Sigmoid colon (tissue), 7 donors: ENCODE results near the gene GUCY2F. TPM values are rescaled to one million over a fixed set of nuclear protein-coding genes. Genes with fewer than 3 reads are reported as not detected.

ENCODE experiments used
- DNase-seq: peaks from one replicate; pipeline ENCODE4 v3.0.0-alpha.2; 2019
- H3K27ac ChIP-seq, 4 donors: fragments of 200-600 bp; sonication (generic); one replicate each; pipeline ENCODE4 v1.5.1; 2016 to 2019; ENCODE audit warnings: mild to moderate bottlenecking in 1 of 4
- H3K27me3 ChIP-seq, 3 donors: fragments of 200-600 bp; sonication (generic); one replicate each; pipeline ENCODE4 v1.5.1; 2019; ENCODE audit warnings: mild to moderate bottlenecking in 1 of 3
- H3K36me3 ChIP-seq, 4 donors: fragments of 200-600 bp; sonication (generic); one replicate each; pipeline ENCODE4 v1.5.1; 2016 to 2019
- H3K4me1 ChIP-seq, 4 donors: fragments of 200-600 bp; sonication (generic); one replicate each; pipeline ENCODE4 v1.5.1; 2017 to 2019
- H3K4me3 ChIP-seq, 4 donors: fragments of 200-600 bp; sonication (generic); one replicate each; pipeline ENCODE4 v1.5.1; 2017 to 2019; ENCODE audit warnings: mild to moderate bottlenecking in 2 of 4, moderate library complexity in 1 of 4
- H3K9me3 ChIP-seq, 4 donors: fragments of 200-600 bp in 3 of 4; sonication (generic) in 3 of 4; one replicate each; pipeline versions ENCODE4 v1.5.1 to v1.6.1; 2013 to 2019
- EP300 ChIP-seq, 4 donors: sonication (generic); formaldehyde crosslinking; IDR thresholded peaks; one replicate each; pipeline ENCODE4 v1.6.1; 2017; ENCODE audit warnings: antibody characterized with exemption in 4 of 4
- POLR2A ChIP-seq, 2 donors: fragments of 450-650 bp; IDR thresholded peaks; one replicate each; pipeline ENCODE4 v1.6.1; 2016; ENCODE audit warnings: antibody characterized with exemption in 2 of 2, mild to moderate bottlenecking in 2 of 2, moderate library complexity in 2 of 2
- POLR2AphosphoS5 ChIP-seq, 4 donors: sonication (generic); formaldehyde crosslinking; IDR thresholded peaks; one replicate each; pipeline ENCODE4 v1.6.1; 2017; ENCODE audit warnings: antibody characterized with exemption in 4 of 4
- WGBS, 2 donors: extraction: QIAGEN DNeasy Blood & Tissue Kit; methylation state at CpG; one replicate each; pipeline ENCODE4 v1.1.7; 2013; 5-methylcytosine and 5-hydroxymethylcytosine counted together
- intact Hi-C: fragments of 100-400 bp; cut with DNase I; formaldehyde crosslinking; loops from one replicate; pipeline ENCODE4 v1.15.1; 2023
- polyA plus RNA-seq, 3 donors: library from polyadenylated mRNA; stranded (reverse); fragments of 200-250 nt; gene quantifications; one replicate each; pipeline ENCODE4 v1.2.3, GENCODE V29; 2013
- total RNA-seq, 4 donors: library from RNA; depleted of rRNA; stranded (reverse); fragments of >200 nt; gene quantifications; one replicate each; pipeline ENCODE4 v1.1.0, GENCODE V29; 2016
- TF ChIP-seq, protein P1 (sequence below), 4 experiments: fragments of 450-650 bp in 3 of 4; fragments of 200-600 bp in 1 of 4; IDR thresholded peaks; one replicate each; pipeline ENCODE4 v1.5.1; 2016 to 2019; ENCODE audit warnings: antibody characterized with exemption in 4 of 4, mild to moderate bottlenecking in 3 of 4, moderate library complexity in 2 of 4
- donor health status: healthy with polysubstance abuse.
- donor health status: Bipolar disorder and iron deficiency.
- donor health status: healthy.

The GUCY2F gene
- total and polyA plus RNA-seq, 7 donors, result 0.28 TPM; not detected in 6

DNA sequence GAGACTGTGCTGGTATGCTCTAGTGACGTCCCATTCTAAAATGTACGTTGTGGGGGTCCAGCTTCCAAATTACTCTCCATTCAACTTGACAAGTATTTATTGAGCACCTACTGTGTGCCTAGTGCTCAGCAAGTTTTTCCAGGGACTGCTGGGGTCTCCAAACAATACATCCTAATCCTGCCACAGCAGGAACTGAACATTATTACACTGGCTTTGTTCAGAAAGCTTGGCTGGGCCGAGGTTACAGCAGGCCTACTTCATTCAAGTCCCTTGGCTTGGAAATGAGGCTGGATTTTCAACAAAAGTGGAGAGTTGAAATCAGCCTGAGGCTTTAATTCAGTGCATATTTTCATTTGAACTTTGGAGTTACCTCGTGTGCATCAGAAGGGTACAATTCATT lies 78.0 kb downstream of the GUCY2F start:
- TF ChIP-seq, protein P1, sequence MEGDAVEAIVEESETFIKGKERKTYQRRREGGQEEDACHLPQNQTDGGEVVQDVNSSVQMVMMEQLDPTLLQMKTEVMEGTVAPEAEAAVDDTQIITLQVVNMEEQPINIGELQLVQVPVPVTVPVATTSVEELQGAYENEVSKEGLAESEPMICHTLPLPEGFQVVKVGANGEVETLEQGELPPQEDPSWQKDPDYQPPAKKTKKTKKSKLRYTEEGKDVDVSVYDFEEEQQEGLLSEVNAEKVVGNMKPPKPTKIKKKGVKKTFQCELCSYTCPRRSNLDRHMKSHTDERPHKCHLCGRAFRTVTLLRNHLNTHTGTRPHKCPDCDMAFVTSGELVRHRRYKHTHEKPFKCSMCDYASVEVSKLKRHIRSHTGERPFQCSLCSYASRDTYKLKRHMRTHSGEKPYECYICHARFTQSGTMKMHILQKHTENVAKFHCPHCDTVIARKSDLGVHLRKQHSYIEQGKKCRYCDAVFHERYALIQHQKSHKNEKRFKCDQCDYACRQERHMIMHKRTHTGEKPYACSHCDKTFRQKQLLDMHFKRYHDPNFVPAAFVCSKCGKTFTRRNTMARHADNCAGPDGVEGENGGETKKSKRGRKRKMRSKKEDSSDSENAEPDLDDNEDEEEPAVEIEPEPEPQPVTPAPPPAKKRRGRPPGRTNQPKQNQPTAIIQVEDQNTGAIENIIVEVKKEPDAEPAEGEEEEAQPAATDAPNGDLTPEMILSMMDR (IDR thresholded peaks at IDR 0.05), result no peak
- no peak for TF ChIP-seq POLR2A (IDR thresholded peaks at IDR 0.05)
- TF ChIP-seq POLR2AphosphoS5 (IDR thresholded peaks at IDR 0.05), result no peak
- no peak for TF ChIP-seq EP300 (IDR thresholded peaks at IDR 0.05)
- Histone ChIP-seq H3K4me3 (no peak overlapping the region), H3K27me3 (peaks cover 0 to 6% (median 0%) of the 10 kb centered on the region in 3 donors), H3K4me1 (no peaks in the 10 kb centered on the region), H3K36me3 (no peaks in the 10 kb centered on the region), H3K9me3 (no peaks in the 10 kb centered on the region), H3K27ac (no peak overlapping the region)
- no peak for DNase-seq
- WGBS, 2 donors, result 46 to 58% methylated on average over 4 of the region's 4 CpGs
- intact Hi-C loops, result no loop called here

DNA sequence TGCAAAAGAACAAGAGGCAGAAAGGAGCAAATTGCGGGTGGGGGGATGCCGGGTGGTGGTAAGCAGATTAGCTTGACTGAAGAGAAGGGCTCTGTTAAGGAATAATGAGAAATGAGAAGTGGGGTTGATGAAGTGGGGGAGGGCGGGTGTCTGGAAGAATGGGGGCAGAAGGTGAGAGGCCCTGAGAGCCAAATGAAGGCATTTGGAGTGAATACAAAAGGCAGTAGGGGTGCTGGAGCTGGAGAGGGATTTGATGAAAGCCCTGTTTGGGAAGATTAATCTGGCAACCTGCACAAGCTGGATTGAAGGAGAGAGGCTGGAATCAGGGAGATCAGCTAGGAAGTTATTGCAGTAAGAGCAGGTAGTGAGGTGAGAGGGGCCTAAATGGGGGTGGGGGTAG lies 82.1 kb downstream of the GUCY2F start:
- H3K4me1 ChIP-seq, result no peaks in the 10 kb centered on the region
- no peaks in the 10 kb centered on the region for H3K9me3 ChIP-seq
- intact Hi-C loops, result no loop called here
- 62 to 64% methylated on average over 3 of the region's 3 CpGs for WGBS, 2 donors
- no peaks in the 10 kb centered on the region for H3K36me3 ChIP-seq
- no peak overlapping the region for H3K27ac ChIP-seq
- H3K4me3 ChIP-seq, result no peak overlapping the region
- DNase-seq, result no peak
- TF ChIP-seq, protein P1 (IDR thresholded peaks at IDR 0.05), result no peak
- TF ChIP-seq POLR2A (IDR thresholded peaks at IDR 0.05) (no peak), POLR2AphosphoS5 (IDR thresholded peaks at IDR 0.05) (no peak), EP300 (IDR thresholded peaks at IDR 0.05) (no peak)
- H3K27me3 ChIP-seq, result no peaks in the 10 kb centered on the region

GRCh38 chrX:109398833-109399232 lies 83.1 kb downstream of the GUCY2F start:
- Histone ChIP-seq H3K27me3 (no peaks in the 10 kb centered on the region), H3K4me1 (no peaks in the 10 kb centered on the region), H3K27ac (no peak overlapping the region), H3K36me3 (no peaks in the 10 kb centered on the region), H3K9me3 (no peaks in the 10 kb centered on the region), H3K4me3 (no peak overlapping the region)
- DNase-seq, result no peak
- 78 to 91% methylated on average over 2 of the region's 2 CpGs for WGBS, 2 donors
- no peak for TF ChIP-seq POLR2AphosphoS5 (IDR thresholded peaks at IDR 0.05)
- TF ChIP-seq, protein P1 (IDR thresholded peaks at IDR 0.05), result no peak
- no peak for TF ChIP-seq POLR2A (IDR thresholded peaks at IDR 0.05)
- no peak for TF ChIP-seq EP300 (IDR thresholded peaks at IDR 0.05)
- intact Hi-C loops, result no loop called here

- intact Hi-C loops, result no loop called here
- H3K27me3 ChIP-seq, result no peaks in the 10 kb centered on the region
- DNase-seq, result no peak
- WGBS, 2 donors, result 59 to 72% methylated on average over 1 of the region's 1 CpG
- H3K9me3 ChIP-seq, result no peaks in the 10 kb centered on the region
- TF ChIP-seq, protein P1 (IDR thresholded peaks at IDR 0.05), result no peak
- no peak for TF ChIP-seq POLR2A (IDR thresholded peaks at IDR 0.05)
- TF ChIP-seq EP300 (IDR thresholded peaks at IDR 0.05), result no peak
- TF ChIP-seq POLR2AphosphoS5 (IDR thresholded peaks at IDR 0.05), result no peak
- H3K36me3 ChIP-seq, result no peaks in the 10 kb centered on the region
- no peak overlapping the region for H3K4me3 ChIP-seq
- no peak overlapping the region for H3K27ac ChIP-seq
- no peaks in the 10 kb centered on the region for H3K4me1 ChIP-seq
These were observed 83.8 kb downstream of the GUCY2F start for GRCh38 chrX:109398061-109398460.

- 6 to 24% methylated on average over 1 of the region's 1 CpG for WGBS, 2 donors
- intact Hi-C loops, result no loop called here
- H3K4me3 ChIP-seq, result no peak overlapping the region
These were observed 88.0 kb downstream of the GUCY2F start for GRCh38 chrX:109393859-109394258.

More at GRCh38 chrX:109393859-109394258, 88.0 kb downstream of the GUCY2F start:
- H3K27ac ChIP-seq, result no peak overlapping the region
- no peak for DNase-seq
- H3K36me3 ChIP-seq, result no peaks in the 10 kb centered on the region
- no peaks in the 10 kb centered on the region for H3K9me3 ChIP-seq
- H3K4me1 ChIP-seq, result no peaks in the 10 kb centered on the region
- TF ChIP-seq POLR2AphosphoS5 (IDR thresholded peaks at IDR 0.05) (no peak), POLR2A (IDR thresholded peaks at IDR 0.05) (no peak)
- no peaks in the 10 kb centered on the region for H3K27me3 ChIP-seq
